OCI-LY7 (cell line): ENCODE measurements around the gene RALGAPA2. TPM values are rescaled to one million over a fixed set of nuclear protein-coding genes. Genes with fewer than 3 reads are reported as not detected.

Experiments used
- BruUV-seq: library from RNA; stranded (reverse); fragments of 400-500 nt; replicated peaks from 2 replicates; lab custom pipeline; 2021; lab: Mats Ljungman, UMichigan
- CTCF ChIA-PET: fragments of 300-600 bp; sonication (Branson Sonifier 250); formaldehyde crosslinking; loops from one replicate; lab custom pipeline; 2022; ENCODE audit warnings: antibody characterized with exemption; ENCODE audit not compliant: unreplicated experiment; lab: Charles Lee
- POLR2A ChIA-PET: fragments of 300-600 bp; sonication (Branson Sonifier 250); formaldehyde crosslinking; loops from one replicate; lab custom pipeline; 2022; ENCODE audit warnings: antibody characterized with exemption; lab: Charles Lee
- DNase-seq: peaks from one replicate; pipeline ENCODE4 v3.0.0-alpha.2; 2015; ENCODE audit warnings: low spot score
- H2AFZ ChIP-seq: fragments of 200-600 bp; sonication (generic), shearing (Covaris generic); 2 replicates; pipeline ENCODE4 v1.6.1; 2014; ENCODE audit warnings: mild to moderate bottlenecking, antibody characterized with exemption, low read length, moderate library complexity
- H3K27ac ChIP-seq: fragments of 200-600 bp; sonication (generic); 2 replicates; pipeline ENCODE4 v1.5.1; 2014; ENCODE audit warnings: mixed run types, low read depth, mild to moderate bottlenecking, moderate library complexity, low read length, inconsistent platforms; ENCODE audit not compliant: poor library complexity, severe bottlenecking
- H3K36me3 ChIP-seq: fragments of 200-600 bp; sonication (generic); 2 replicates; pipeline ENCODE4 v1.6.1; 2014; ENCODE audit warnings: mild to moderate bottlenecking, antibody characterized with exemption, low read length, moderate library complexity, mixed read lengths; ENCODE audit not compliant: insufficient read depth
- H3K4me1 ChIP-seq: fragments of 200-600 bp; sonication (generic); 2 replicates; pipeline ENCODE4 v1.5.1; 2014; ENCODE audit warnings: mild to moderate bottlenecking, low read length; ENCODE audit not compliant: insufficient read depth, poor library complexity, severe bottlenecking
- H3K4me2 ChIP-seq: fragments of 200-600 bp; sonication (generic); 2 replicates; pipeline ENCODE4 v1.6.1; 2014; ENCODE audit warnings: mild to moderate bottlenecking, low read length
- H3K4me3 ChIP-seq: fragments of 200-600 bp; sonication (generic); 2 replicates; pipeline ENCODE4 v1.5.1; 2014; ENCODE audit warnings: mild to moderate bottlenecking, low read depth, low read length; ENCODE audit not compliant: poor library complexity, severe bottlenecking
- H3K79me2 ChIP-seq: fragments of 200-600 bp; sonication (generic); 2 replicates; pipeline ENCODE4 v1.6.1; 2016; ENCODE audit warnings: low read depth, mild to moderate bottlenecking, low read length, moderate library complexity, mixed read lengths; ENCODE audit not compliant: insufficient read depth
- H3K9me2 ChIP-seq: fragments of 200-600 bp; sonication (generic); 2 replicates; pipeline ENCODE4 v1.6.1; 2016; ENCODE audit warnings: mild to moderate bottlenecking, low read length, mixed read lengths; ENCODE audit not compliant: insufficient read depth
- H3K9me3 ChIP-seq: fragments of 200-600 bp; sonication (generic); 2 replicates; pipeline ENCODE4 v1.6.1; 2014; ENCODE audit warnings: mild to moderate bottlenecking, mixed run types, low read length, mixed read lengths
- H4K20me1 ChIP-seq: fragments of 200-600 bp; sonication (generic); 2 replicates; pipeline ENCODE4 v1.6.1; 2014; ENCODE audit warnings: mild to moderate bottlenecking, antibody characterized with exemption, low read length, moderate library complexity, mixed read lengths; ENCODE audit not compliant: insufficient read depth
- CTCF ChIP-seq: fragments of 200-600 bp; sonication (generic); conservative IDR thresholded peaks from 2 replicates; pipeline ENCODE4 v1.5.1; 2014; ENCODE audit warnings: mild to moderate bottlenecking, antibody characterized with exemption, low read length, moderate library complexity, mixed read lengths
- EZH2phosphoT487 ChIP-seq: fragments of 200-600 bp; sonication (generic); IDR thresholded peaks from 2 replicates; pipeline ENCODE4 v1.6.1; 2018; ENCODE audit warnings: low read depth, borderline replicate concordance, mild to moderate bottlenecking, mixed run types, antibody characterized with exemption, low read length, moderate library complexity, mixed read lengths
- intact Hi-C: fragments of 100-400 bp; cut with micrococcal nuclease; formaldehyde crosslinking; loops from one replicate; pipeline ENCODE4 v1.10.0; 2022; ENCODE audit not compliant: unreplicated experiment
- total RNA-seq, 2 experiments: library from RNA; depleted of rRNA in 1 of 2; stranded (reverse); fragments of >200 nt in 1 of 2; shearing (Covaris generic) in 1 of 2; gene quantifications; 2 replicates each; pipeline ENCODE4 v1.2.3, GENCODE V29; 2014 to 2022

RALGAPA2 gene
- total RNA-seq, 2 experiments from 2014 or later, result 9.1 to 17.8 TPM

GRCh38 chr20:20489054-20489453 is 223.4 kb downstream of the RALGAPA2 start:
- TF ChIP-seq EZH2phosphoT487 (no peak), CTCF (no peak)
- Histone ChIP-seq H3K4me1 (no peaks in the 10 kb centered on the region), H3K36me3 (no peaks in the 10 kb centered on the region), H2AFZ (no peak overlapping the region), H3K27ac (no peak overlapping the region), H3K4me3 (no peak overlapping the region), H3K79me2 (no peaks in the 10 kb centered on the region), H3K9me2 (no peaks in the 10 kb centered on the region), H3K9me3 (no peaks in the 10 kb centered on the region), H4K20me1 (no peaks in the 10 kb centered on the region), H3K4me2 (no peak overlapping the region)
- DNase-seq, result no peak
- no TSS peak for BruUV-seq
- ChIA-PET CTCF (no interaction called here), POLR2A (interaction anchor here (0.7 kb wide), 1 partner anchor 12 kb away, joined by 3 read pairs; no protein-coding TSS in a partner anchor)
- intact Hi-C loops, result no loop called here

GRCh38 chr20:20488388-20488787 is 224.1 kb downstream of the RALGAPA2 start:
- H3K4me1 ChIP-seq, result no peaks in the 10 kb centered on the region
- no peak overlapping the region for H3K4me2 ChIP-seq
- DNase-seq, result no peak
- no peaks in the 10 kb centered on the region for H3K9me2 ChIP-seq
- CTCF ChIA-PET, result no interaction called here
- intact Hi-C loops, result no loop called here
- POLR2A ChIA-PET, result no interaction called here
- no peaks in the 10 kb centered on the region for H3K79me2 ChIP-seq
- TF ChIP-seq EZH2phosphoT487 (no peak), CTCF (no peak)
- no peaks in the 10 kb centered on the region for H3K9me3 ChIP-seq
- H3K27ac ChIP-seq, result no peak overlapping the region
- no peaks in the 10 kb centered on the region for H4K20me1 ChIP-seq
- BruUV-seq, result no TSS peak
- H3K4me3 ChIP-seq, result no peak overlapping the region
- no peak overlapping the region for H2AFZ ChIP-seq
- H3K36me3 ChIP-seq, result no peaks in the 10 kb centered on the region

- no peaks in the 10 kb centered on the region for H3K79me2 ChIP-seq
- TF ChIP-seq EZH2phosphoT487 (no peak), CTCF (no peak)
- H3K9me2 ChIP-seq, result no peaks in the 10 kb centered on the region
- H3K4me2 ChIP-seq, result no peak overlapping the region
- no TSS peak for BruUV-seq
- no peak overlapping the region for H3K4me3 ChIP-seq
- no peaks in the 10 kb centered on the region for H3K9me3 ChIP-seq
- CTCF ChIA-PET, result no interaction called here
- no peak overlapping the region for H2AFZ ChIP-seq
- no peaks in the 10 kb centered on the region for H4K20me1 ChIP-seq
- intact Hi-C loops, result no loop called here
- no peaks in the 10 kb centered on the region for H3K4me1 ChIP-seq
- H3K27ac ChIP-seq, result no peak overlapping the region
- POLR2A ChIA-PET, result interaction anchor here (0.6 kb wide), 1 partner anchor 412 kb away, joined by 3 read pairs; no protein-coding TSS in a partner anchor
- no peaks in the 10 kb centered on the region for H3K36me3 ChIP-seq
- no peak for DNase-seq
Observed at GRCh38 chr20:20487811-20488210, 224.6 kb downstream of the RALGAPA2 start.
